H9 (cell line): Measurements from ENCODE around the gene RASSF8. TPM values are rescaled to one million over a fixed set of nuclear protein-coding genes. Genes with fewer than 3 reads are reported as not detected.

Source experiments
- DNase-seq: peaks from one replicate; pipeline ENCODE4 v3.0.0-alpha.2; 2017
- H2AFZ ChIP-seq: one replicate; pipeline ENCODE4 v1.6.1; 2013; ENCODE audit warnings: mild to moderate bottlenecking, low read length, control low read depth, moderate library complexity
- H2AK5ac ChIP-seq: 2 replicates; pipeline ENCODE4 v1.6.1; 2013; ENCODE audit warnings: low read length, control low read depth, mixed read lengths; ENCODE audit not compliant: insufficient read length
- H2BK120ac ChIP-seq: one replicate; pipeline ENCODE4 v1.6.1; 2013; ENCODE audit warnings: low read depth, mild to moderate bottlenecking, low read length, control low read depth, inconsistent platforms; ENCODE audit not compliant: poor library complexity, severe bottlenecking
- H2BK12ac ChIP-seq: 2 replicates; pipeline ENCODE4 v1.6.1; 2013; ENCODE audit warnings: low read length, control low read depth, mixed read lengths, low read depth; ENCODE audit not compliant: insufficient read length
- H2BK15ac ChIP-seq: 2 replicates; pipeline ENCODE4 v1.6.1; 2013; ENCODE audit warnings: low read depth, low read length, control low read depth
- H2BK20ac ChIP-seq: one replicate; pipeline ENCODE4 v1.6.1; 2013; ENCODE audit warnings: low read depth, mild to moderate bottlenecking, low read length, control low read depth, inconsistent platforms; ENCODE audit not compliant: poor library complexity, severe bottlenecking
- H2BK5ac ChIP-seq: 2 replicates; pipeline ENCODE4 v1.6.1; 2013; ENCODE audit warnings: low read length, control low read depth, mixed read lengths; ENCODE audit not compliant: insufficient read length
- H3K14ac ChIP-seq: 2 replicates; pipeline ENCODE4 v1.6.1; 2013; ENCODE audit warnings: low read length, control low read depth; ENCODE audit not compliant: insufficient read depth
- H3K18ac ChIP-seq: 2 replicates; pipeline ENCODE4 v1.6.1; 2013; ENCODE audit warnings: low read depth, mild to moderate bottlenecking, mixed read lengths, low read length, control low read depth; ENCODE audit not compliant: insufficient read length
- H3K23ac ChIP-seq: 2 replicates; pipeline ENCODE4 v1.6.1; 2013; ENCODE audit warnings: low read length, control low read depth, mixed read lengths, low read depth; ENCODE audit not compliant: insufficient read length
- H3K23me2 ChIP-seq: 2 replicates; pipeline ENCODE4 v1.6.1; 2013; ENCODE audit warnings: low read depth, mild to moderate bottlenecking, mixed read lengths, low read length, control low read depth; ENCODE audit not compliant: insufficient read length, poor library complexity, severe bottlenecking
- H3K27ac ChIP-seq: 2 replicates; pipeline ENCODE4 v1.5.1; 2013; ENCODE audit warnings: low read length, control low read depth, mixed read lengths, low read depth; ENCODE audit not compliant: insufficient read length
- H3K27me3 ChIP-seq: 2 replicates; pipeline ENCODE4 v1.6.1; 2013; ENCODE audit warnings: low read length, control low read depth, inconsistent platforms; ENCODE audit not compliant: insufficient read depth
- H3K4ac ChIP-seq: 2 replicates; pipeline ENCODE4 v1.6.1; 2013; ENCODE audit warnings: low read depth, mild to moderate bottlenecking, control low read depth, inconsistent platforms, low read length, moderate library complexity
- H3K4me1 ChIP-seq: 2 replicates; pipeline ENCODE4 v1.6.1; 2013; ENCODE audit warnings: low read length, control low read depth, inconsistent platforms; ENCODE audit not compliant: insufficient read depth
- H3K4me2 ChIP-seq: 2 replicates; pipeline ENCODE4 v1.6.1; 2013; ENCODE audit warnings: low read length, control low read depth, mixed read lengths; ENCODE audit not compliant: insufficient read length, insufficient read depth
- H3K56ac ChIP-seq: 2 replicates; pipeline ENCODE4 v1.6.1; 2013; ENCODE audit warnings: low read depth, mild to moderate bottlenecking, mixed read lengths, low read length, control low read depth; ENCODE audit not compliant: insufficient read length
- H3K79me1 ChIP-seq: 2 replicates; pipeline ENCODE4 v1.6.1; 2013; ENCODE audit warnings: low read depth, mild to moderate bottlenecking, moderate library complexity, low read length, control low read depth, inconsistent platforms; ENCODE audit not compliant: insufficient read depth, poor library complexity, severe bottlenecking
- H3K79me2 ChIP-seq: 2 replicates; pipeline ENCODE4 v1.6.1; 2013; ENCODE audit warnings: low read length, control low read depth, inconsistent platforms; ENCODE audit not compliant: insufficient read depth
- H3K9ac ChIP-seq: 2 replicates; pipeline ENCODE4 v1.6.1; 2013; ENCODE audit warnings: low read length, control low read depth, mixed read lengths; ENCODE audit not compliant: insufficient read length; ENCODE audit errors: extremely low read depth
- H3K9me3 ChIP-seq: one replicate; pipeline ENCODE4 v1.6.1; 2013; ENCODE audit warnings: low read depth, low read length, inconsistent platforms; ENCODE audit not compliant: control insufficient read depth
- H3T11ph ChIP-seq: one replicate; pipeline ENCODE4 v1.6.1; 2013; ENCODE audit warnings: mild to moderate bottlenecking, low read length, control low read depth, inconsistent platforms
- H4K20me1 ChIP-seq: one replicate; pipeline ENCODE4 v1.6.1; 2013; ENCODE audit not compliant: control insufficient read depth, insufficient read length, insufficient read depth
- H4K5ac ChIP-seq: 2 replicates; pipeline ENCODE4 v1.6.1; 2013; ENCODE audit warnings: low read depth, mild to moderate bottlenecking, mixed read lengths, low read length, control low read depth; ENCODE audit not compliant: insufficient read length
- H4K8ac ChIP-seq: replicated peaks from 2 replicates; pipeline ENCODE4 v1.6.1; 2013; ENCODE audit warnings: low read length, control low read depth, mixed read lengths, low read depth; ENCODE audit not compliant: insufficient read length
- H4K91ac ChIP-seq: 2 replicates; pipeline ENCODE4 v1.6.1; 2013; ENCODE audit warnings: low read depth, mild to moderate bottlenecking, moderate library complexity, mixed read lengths, low read length, control low read depth; ENCODE audit not compliant: insufficient read length
- H3K27ac Mint-ChIP-seq, 3 experiments: 2 replicates in 2 of 3; 3 replicates in 1 of 3; pipeline ENCODE4 v1.8.0; 2020 to 2021; ENCODE audit warnings: mixed read lengths in 3 of 3, mild to moderate bottlenecking in 1 of 3, moderate library complexity in 1 of 3
- H3K27me3 Mint-ChIP-seq: 2 replicates; pipeline ENCODE4 v1.8.0; 2021; ENCODE audit warnings: low read depth, mild to moderate bottlenecking, moderate library complexity, mixed read lengths
- H3K36me3 Mint-ChIP-seq, 3 experiments: 2 replicates in 2 of 3; 3 replicates in 1 of 3; pipeline ENCODE4 v1.8.0; 2020 to 2021; ENCODE audit warnings: low read depth in 3 of 3, mixed read lengths in 3 of 3; ENCODE audit not compliant: insufficient read depth in 1 of 3
- H3K4me1 Mint-ChIP-seq, 2 experiments: 2 replicates each; pipeline ENCODE4 v1.8.0; 2020; ENCODE audit warnings: mixed read lengths in 2 of 2
- H3K4me3 Mint-ChIP-seq, 2 experiments: 2 replicates in 1 of 2; 3 replicates in 1 of 2; pipeline ENCODE4 v1.8.0; 2020 to 2021; ENCODE audit warnings: mild to moderate bottlenecking in 2 of 2, mixed read lengths in 2 of 2, moderate library complexity in 1 of 2
- H3K9me3 Mint-ChIP-seq, 2 experiments: 2 replicates in 1 of 2; 3 replicates in 1 of 2; pipeline ENCODE4 v1.8.0; 2020; ENCODE audit warnings: mild to moderate bottlenecking in 2 of 2, mixed read lengths in 2 of 2, moderate library complexity in 1 of 2
- CTCF ChIP-seq: fragments of 200-600 bp; sonication (generic); conservative IDR thresholded peaks from 3 replicates; pipeline ENCODE4 v1.8.0; 2021; ENCODE audit warnings: antibody characterized with exemption, mild to moderate bottlenecking
- WGBS: extraction: QIAGEN DNeasy Blood & Tissue Kit; methylation state at CpG from one replicate; pipeline ENCODE4 v1.1.7; 2013; ENCODE audit warnings: missing lambda C conversion rate, low lambda C conversion rate, mixed read lengths; ENCODE audit not compliant: insufficient read length; ENCODE audit errors: extremely low coverage; 5-methylcytosine and 5-hydroxymethylcytosine counted together
- total RNA-seq: library from RNA; stranded (reverse); gene quantifications from 2 replicates; pipeline ENCODE4 v1.2.1, GENCODE V29; 2021

RASSF8 gene
- total RNA-seq, 1 experiment from 2014 or later: 38.8 TPM

GRCh38 chr12:26101763-26102162, 143.3 kb downstream of the RASSF8 start:
- no peak overlapping the region for H2BK120ac ChIP-seq
- no peak overlapping the region for H3K4me2 ChIP-seq
- no peak overlapping the region for H3T11ph ChIP-seq

More at GRCh38 chr12:26101763-26102162, 143.3 kb downstream of the RASSF8 start:
- no CpG with 5 or more reads among the region's 4 CpGs for WGBS
- Mint-ChIP-seq H3K27me3 (no peaks in the 10 kb centered on the region; the same call in 1 of the 2 replicates), H3K4me3 (no peak overlapping the region), H3K27ac (no peak overlapping the region), H3K4me1 (peaks cover 7 to 8% of the 10 kb centered on the region in 2 experiments), H3K36me3 (no peaks in the 10 kb centered on the region), H3K9me3 (no peaks in the 10 kb centered on the region)
- Histone ChIP-seq H3K4ac (no peak overlapping the region), H3K14ac (no peak overlapping the region), H3K9me3 (no peaks in the 10 kb centered on the region), H4K5ac (no peak overlapping the region), H4K91ac (no peak overlapping the region), H3K23me2 (no peaks in the 10 kb centered on the region), H4K20me1 (no peaks in the 10 kb centered on the region), H3K56ac (no peak overlapping the region), H2BK5ac (no peak overlapping the region), H3K4me1 (no peaks in the 10 kb centered on the region), H2AK5ac (no peak overlapping the region), H2BK12ac (no peak overlapping the region), H4K8ac (no peak overlapping the region), H3K27ac (no peak overlapping the region), H2BK20ac (no peak overlapping the region), H2BK15ac (no peak overlapping the region), H3K79me1 (no peaks in the 10 kb centered on the region), H3K27me3 (no peaks in the 10 kb centered on the region), H3K18ac (no peak overlapping the region), H3K23ac (no peak overlapping the region), H2AFZ (no peak overlapping the region), H3K79me2 (no peaks in the 10 kb centered on the region), H3K9ac (no peak overlapping the region)
- TF ChIP-seq CTCF: no peak
- DNase-seq: no peak
